OCI-LY7 (cell line): ENCODE data around the gene GPR78. TPM values are rescaled to one million over a fixed set of nuclear protein-coding genes. Genes with fewer than 3 reads are reported as not detected.

Experiments used
- BruUV-seq: library from RNA; stranded (reverse); fragments of 400-500 nt; replicated peaks from 2 replicates; lab custom pipeline; 2021; lab: Mats Ljungman, UMichigan
- CTCF ChIA-PET: fragments of 300-600 bp; sonication (Branson Sonifier 250); formaldehyde crosslinking; loops from one replicate; lab custom pipeline; 2022; ENCODE audit warnings: antibody characterized with exemption; ENCODE audit not compliant: unreplicated experiment; lab: Charles Lee
- POLR2A ChIA-PET: fragments of 300-600 bp; sonication (Branson Sonifier 250); formaldehyde crosslinking; loops from one replicate; lab custom pipeline; 2022; ENCODE audit warnings: antibody characterized with exemption; lab: Charles Lee
- DNase-seq: peaks from one replicate; pipeline ENCODE4 v3.0.0-alpha.2; 2015; ENCODE audit warnings: low spot score
- H2AFZ ChIP-seq: fragments of 200-600 bp; sonication (generic), shearing (Covaris generic); 2 replicates; pipeline ENCODE4 v1.6.1; 2014; ENCODE audit warnings: mild to moderate bottlenecking, antibody characterized with exemption, low read length, moderate library complexity
- H3K27ac ChIP-seq: fragments of 200-600 bp; sonication (generic); 2 replicates; pipeline ENCODE4 v1.5.1; 2014; ENCODE audit warnings: mixed run types, low read depth, mild to moderate bottlenecking, moderate library complexity, low read length, inconsistent platforms; ENCODE audit not compliant: poor library complexity, severe bottlenecking
- H3K36me3 ChIP-seq: fragments of 200-600 bp; sonication (generic); 2 replicates; pipeline ENCODE4 v1.6.1; 2014; ENCODE audit warnings: mild to moderate bottlenecking, antibody characterized with exemption, low read length, moderate library complexity, mixed read lengths; ENCODE audit not compliant: insufficient read depth
- H3K4me1 ChIP-seq: fragments of 200-600 bp; sonication (generic); 2 replicates; pipeline ENCODE4 v1.5.1; 2014; ENCODE audit warnings: mild to moderate bottlenecking, low read length; ENCODE audit not compliant: insufficient read depth, poor library complexity, severe bottlenecking
- H3K4me2 ChIP-seq: fragments of 200-600 bp; sonication (generic); 2 replicates; pipeline ENCODE4 v1.6.1; 2014; ENCODE audit warnings: mild to moderate bottlenecking, low read length
- H3K4me3 ChIP-seq: fragments of 200-600 bp; sonication (generic); 2 replicates; pipeline ENCODE4 v1.5.1; 2014; ENCODE audit warnings: mild to moderate bottlenecking, low read depth, low read length; ENCODE audit not compliant: poor library complexity, severe bottlenecking
- H3K79me2 ChIP-seq: fragments of 200-600 bp; sonication (generic); 2 replicates; pipeline ENCODE4 v1.6.1; 2016; ENCODE audit warnings: low read depth, mild to moderate bottlenecking, low read length, moderate library complexity, mixed read lengths; ENCODE audit not compliant: insufficient read depth
- H3K9me2 ChIP-seq: fragments of 200-600 bp; sonication (generic); 2 replicates; pipeline ENCODE4 v1.6.1; 2016; ENCODE audit warnings: mild to moderate bottlenecking, low read length, mixed read lengths; ENCODE audit not compliant: insufficient read depth
- H3K9me3 ChIP-seq: fragments of 200-600 bp; sonication (generic); 2 replicates; pipeline ENCODE4 v1.6.1; 2014; ENCODE audit warnings: mild to moderate bottlenecking, mixed run types, low read length, mixed read lengths
- H4K20me1 ChIP-seq: fragments of 200-600 bp; sonication (generic); 2 replicates; pipeline ENCODE4 v1.6.1; 2014; ENCODE audit warnings: mild to moderate bottlenecking, antibody characterized with exemption, low read length, moderate library complexity, mixed read lengths; ENCODE audit not compliant: insufficient read depth
- CTCF ChIP-seq: fragments of 200-600 bp; sonication (generic); conservative IDR thresholded peaks from 2 replicates; pipeline ENCODE4 v1.5.1; 2014; ENCODE audit warnings: mild to moderate bottlenecking, antibody characterized with exemption, low read length, moderate library complexity, mixed read lengths
- EZH2phosphoT487 ChIP-seq: fragments of 200-600 bp; sonication (generic); IDR thresholded peaks from 2 replicates; pipeline ENCODE4 v1.6.1; 2018; ENCODE audit warnings: low read depth, borderline replicate concordance, mild to moderate bottlenecking, mixed run types, antibody characterized with exemption, low read length, moderate library complexity, mixed read lengths
- intact Hi-C: fragments of 100-400 bp; cut with micrococcal nuclease; formaldehyde crosslinking; loops from one replicate; pipeline ENCODE4 v1.10.0; 2022; ENCODE audit not compliant: unreplicated experiment
- total RNA-seq, 2 experiments: library from RNA; depleted of rRNA in 1 of 2; stranded (reverse); fragments of >200 nt in 1 of 2; shearing (Covaris generic) in 1 of 2; gene quantifications; 2 replicates each; pipeline ENCODE4 v1.2.3, GENCODE V29; 2014 to 2022

Gene GPR78
- total RNA-seq, 2 experiments from 2014 or later = not detected

DNA sequence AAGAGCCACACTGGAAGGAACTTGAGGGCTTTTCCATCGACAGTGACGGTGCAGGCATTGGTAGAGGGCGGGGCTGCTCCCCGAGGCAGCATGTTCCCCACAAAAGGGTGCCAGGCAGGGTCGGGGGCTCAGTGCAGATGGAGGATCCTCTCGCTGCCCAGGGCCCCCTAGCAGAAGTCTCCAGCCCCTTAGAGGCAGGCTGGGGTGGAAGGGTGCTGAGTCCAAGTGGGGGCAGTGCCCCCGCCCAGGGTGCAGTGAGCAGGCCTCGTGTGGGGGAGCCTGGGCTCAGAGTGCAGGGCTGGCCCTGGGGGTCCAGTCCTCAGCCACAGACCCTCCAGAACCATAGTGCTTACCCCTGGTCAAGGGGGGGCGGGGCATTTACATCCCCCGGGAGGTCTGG is 21.4 kb downstream of the GPR78 start:
- POLR2A ChIA-PET = no interaction called here
- no peak overlapping the region for H3K27ac ChIP-seq
- TF ChIP-seq CTCF = no peak
- TF ChIP-seq EZH2phosphoT487 = no peak
- H3K4me1 ChIP-seq = no peaks in the 10 kb centered on the region
- no peak overlapping the region for H3K4me3 ChIP-seq
- intact Hi-C loops = no loop called here
- H2AFZ ChIP-seq = no peak overlapping the region
- DNase-seq = no peak
- H3K4me2 ChIP-seq = no peak overlapping the region
- CTCF ChIA-PET = no interaction called here
- no peaks in the 10 kb centered on the region for H4K20me1 ChIP-seq
- BruUV-seq = no TSS peak
- no peaks in the 10 kb centered on the region for H3K9me2 ChIP-seq
- no peaks in the 10 kb centered on the region for H3K9me3 ChIP-seq
- H3K36me3 ChIP-seq = no peaks in the 10 kb centered on the region
- H3K79me2 ChIP-seq = no peaks in the 10 kb centered on the region

DNA sequence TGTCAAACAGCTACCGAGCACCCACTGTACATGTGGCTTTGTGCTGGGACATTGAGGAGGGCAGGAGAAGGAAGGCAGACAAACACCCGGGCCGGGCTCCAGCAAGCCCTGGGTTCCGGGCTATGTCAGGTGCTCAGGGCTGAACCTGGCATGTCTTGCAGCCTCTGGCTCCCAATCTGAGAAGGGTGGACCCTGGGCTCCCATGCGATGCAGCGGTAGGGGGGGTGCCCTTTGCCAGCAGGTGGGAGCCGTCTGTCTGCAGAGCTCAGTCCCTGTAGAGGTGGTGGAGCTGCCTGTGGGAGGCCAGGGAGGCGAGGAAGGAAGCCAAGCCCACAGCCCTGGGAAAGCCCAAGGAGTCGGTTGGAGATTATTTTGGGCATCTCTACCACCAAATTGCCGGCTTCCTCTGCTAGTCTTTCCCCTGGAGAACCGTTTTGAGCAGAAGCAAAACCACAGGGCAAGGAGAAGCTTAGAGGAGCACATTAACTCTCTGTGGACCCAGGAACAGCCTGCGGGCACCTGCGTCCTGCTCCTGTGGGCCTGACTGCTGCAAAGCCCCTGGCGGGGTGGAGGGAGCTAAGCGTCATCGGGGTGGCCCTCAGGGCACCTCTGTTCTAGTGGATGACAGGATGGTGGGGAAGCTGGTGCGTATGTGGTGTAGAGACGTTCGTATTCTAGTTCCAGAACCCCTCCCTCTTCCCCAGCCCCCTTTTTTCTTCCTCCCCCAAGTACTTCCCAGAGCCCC is 22.7 kb downstream of the GPR78 start:
- intact Hi-C loops = no loop called here
- H3K4me1 ChIP-seq = no peaks in the 10 kb centered on the region
- no peak overlapping the region for H2AFZ ChIP-seq
- H3K4me3 ChIP-seq = no peak overlapping the region
- H3K9me2 ChIP-seq = no peaks in the 10 kb centered on the region
- H4K20me1 ChIP-seq = no peaks in the 10 kb centered on the region
- ChIA-PET POLR2A (no interaction called here), CTCF (no interaction called here)
- H3K79me2 ChIP-seq = no peaks in the 10 kb centered on the region
- no peak overlapping the region for H3K27ac ChIP-seq
- H3K9me3 ChIP-seq = no peaks in the 10 kb centered on the region
- no peak overlapping the region for H3K4me2 ChIP-seq
- no TSS peak for BruUV-seq
- no peaks in the 10 kb centered on the region for H3K36me3 ChIP-seq
- no peak for TF ChIP-seq EZH2phosphoT487
- no peak for TF ChIP-seq CTCF
- DNase-seq = no peak

DNA sequence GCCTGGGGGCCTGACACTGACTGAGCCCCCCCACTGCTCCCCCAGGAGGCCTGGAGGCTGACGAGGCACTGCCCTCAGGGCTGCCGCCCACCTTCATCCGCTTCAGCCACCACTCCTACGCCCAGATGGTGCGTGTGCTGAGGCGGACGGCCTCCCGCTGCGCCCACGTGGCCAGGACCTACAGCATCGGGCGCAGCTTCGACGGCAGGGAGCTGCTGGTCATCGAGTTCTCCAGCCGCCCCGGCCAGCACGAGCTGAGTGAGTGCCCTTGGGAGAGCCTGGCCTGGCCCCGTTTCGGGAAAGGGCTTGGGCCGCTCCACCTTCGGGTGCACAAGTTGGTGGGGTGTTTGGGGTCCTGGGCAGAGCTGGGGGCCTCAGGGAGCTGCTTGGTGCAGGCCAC is 23.7 kb downstream of the GPR78 start:
- BruUV-seq = no TSS peak
- Histone ChIP-seq H3K4me1 (no peaks in the 10 kb centered on the region), H3K4me3 (no peak overlapping the region), H3K27ac (no peak overlapping the region), H2AFZ (no peak overlapping the region), H3K4me2 (no peak overlapping the region), H3K36me3 (no peaks in the 10 kb centered on the region), H3K79me2 (no peaks in the 10 kb centered on the region), H3K9me2 (no peaks in the 10 kb centered on the region), H3K9me3 (no peaks in the 10 kb centered on the region), H4K20me1 (no peaks in the 10 kb centered on the region)
- CTCF ChIA-PET = no interaction called here
- no peak for DNase-seq
- POLR2A ChIA-PET = no interaction called here
- TF ChIP-seq EZH2phosphoT487 = no peak
- no peak for TF ChIP-seq CTCF
- intact Hi-C loops = no loop called here
